Ishikawa (cell line): ENCODE data around the gene HS3ST6.

Experiments used
- CEBPB ChIP-seq: IDR thresholded peaks from 2 replicates; pipeline ENCODE4 v1.6.1; 2012
- CREB1 ChIP-seq: IDR thresholded peaks from 2 replicates; pipeline ENCODE4 v1.6.1; 2012; ENCODE audit warnings: low read depth
- EGR1 ChIP-seq: IDR thresholded peaks from 2 replicates; pipeline ENCODE4 v1.6.1; 2012
- EP300 ChIP-seq: IDR thresholded peaks from 2 replicates; pipeline ENCODE4 v1.6.1; 2012; ENCODE audit warnings: borderline replicate concordance
- FOXM1 ChIP-seq: IDR thresholded peaks from 2 replicates; pipeline ENCODE4 v1.6.1; 2012; ENCODE audit warnings: low read depth, borderline replicate concordance
- MAX ChIP-seq: IDR thresholded peaks from 2 replicates; pipeline ENCODE4 v1.6.1; 2012
- NFIC ChIP-seq: IDR thresholded peaks from 2 replicates; pipeline ENCODE4 v1.6.1; 2012
- RAD21 ChIP-seq: IDR thresholded peaks from 2 replicates; pipeline ENCODE4 v1.6.1; 2012; ENCODE audit warnings: low read depth
- REST ChIP-seq: IDR thresholded peaks from 2 replicates; pipeline ENCODE4 v1.6.1; 2012; ENCODE audit warnings: low read depth, mild to moderate bottlenecking
- TAF1 ChIP-seq: IDR thresholded peaks from 2 replicates; pipeline ENCODE4 v1.6.1; 2012; ENCODE audit warnings: low read depth, mild to moderate bottlenecking
- TCF12 ChIP-seq: IDR thresholded peaks from 2 replicates; pipeline ENCODE4 v1.6.1; 2012; ENCODE audit warnings: low read depth
- TEAD4 ChIP-seq: IDR thresholded peaks from 2 replicates; pipeline ENCODE4 v1.6.1; 2012
- USF1 ChIP-seq: IDR thresholded peaks from 2 replicates; pipeline ENCODE4 v1.6.1; 2012
- YY1 ChIP-seq: IDR thresholded peaks from 2 replicates; pipeline ENCODE4 v1.6.1; 2012; ENCODE audit warnings: low read depth
- ZBTB7A ChIP-seq: IDR thresholded peaks from 2 replicates; pipeline ENCODE4 v1.6.1; 2012; ENCODE audit warnings: low read depth

The HS3ST6 gene

GRCh38 chr16:1887711-1888354, 30.4 kb downstream of the HS3ST6 start:
- TF ChIP-seq ZBTB7A = no peak
- 0 out of 2 replicates have a peak, but pooled peaks have one; percentile 25 for TF ChIP-seq NFIC

- no peak for TF ChIP-seq CEBPB
- TF ChIP-seq REST = no peak
- no peak for TF ChIP-seq EGR1
- TF ChIP-seq TEAD4 = no peak
- no peak for TF ChIP-seq USF1
- TF ChIP-seq NFIC = no peak
- TF ChIP-seq FOXM1 = no peak
- TF ChIP-seq TCF12 = no peak
- TF ChIP-seq MAX = no peak
- no peak for TF ChIP-seq YY1
- TF ChIP-seq ZBTB7A = no peak
- no peak for TF ChIP-seq EP300
- no peak for TF ChIP-seq RAD21
- no peak for TF ChIP-seq TAF1
- TF ChIP-seq CREB1 = no peak
Measured at GRCh38 chr16:1884889-1885288, 33.3 kb downstream of the HS3ST6 start.

GRCh38 chr16:1884155-1884760, 34.0 kb downstream of the HS3ST6 start:
- peak; percentile 37; the same call in 1 of the 2 replicates for TF ChIP-seq CEBPB
- no peak for TF ChIP-seq ZBTB7A

GRCh38 chr16:1879477-1879876, 38.7 kb downstream of the HS3ST6 start:
- TF ChIP-seq CEBPB (peak; percentile 56; the same call in 1 of the 2 replicates), CREB1 (no peak)

GRCh38 chr16:1878256-1878655, 40.0 kb downstream of the HS3ST6 start:
- TF ChIP-seq TAF1 (no peak), CREB1 (no peak), EP300 (no peak)

- TF ChIP-seq REST (no peak), RAD21 (no peak), MAX (no peak), ZBTB7A (no peak), EP300 (no peak), TCF12 (no peak), CREB1 (no peak), FOXM1 (no peak), EGR1 (no peak), TEAD4 (no peak), YY1 (no peak), USF1 (no peak), CEBPB (no peak), TAF1 (no peak), NFIC (no peak)
Measured at GRCh38 chr16:1877804-1878203, 40.4 kb downstream of the HS3ST6 start.

GRCh38 chr16:1877089-1877488, 41.1 kb downstream of the HS3ST6 start:
- TF ChIP-seq TCF12 (no peak), CEBPB (no peak), REST (no peak), FOXM1 (no peak), USF1 (no peak), TAF1 (no peak), EGR1 (no peak), MAX (no peak), NFIC (no peak), ZBTB7A (no peak), RAD21 (no peak), CREB1 (no peak), TEAD4 (no peak), EP300 (no peak), YY1 (no peak)
